Measurements from ENCODE around the gene GP2.

DNA sequence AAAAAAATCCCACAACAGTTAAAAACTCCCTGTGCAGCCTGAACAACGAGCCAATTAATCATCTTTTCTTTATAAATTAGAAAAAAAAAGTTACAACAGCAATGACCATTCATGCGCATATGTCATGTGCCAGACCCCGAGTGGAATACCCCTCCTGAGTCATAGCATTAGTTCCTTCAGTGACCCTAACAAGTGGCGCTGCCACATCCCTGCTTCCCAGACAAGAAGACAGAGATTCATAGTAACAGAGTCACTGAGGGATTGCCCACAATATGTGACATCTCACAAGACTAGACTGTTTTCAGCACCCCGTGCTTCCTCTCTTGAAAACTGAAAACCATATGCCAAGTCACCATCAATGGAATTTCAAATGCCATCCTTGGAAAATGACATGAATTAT is 17.3 kb upstream of the GP2 start:
- TF ChIP-seq, protein P1, sequence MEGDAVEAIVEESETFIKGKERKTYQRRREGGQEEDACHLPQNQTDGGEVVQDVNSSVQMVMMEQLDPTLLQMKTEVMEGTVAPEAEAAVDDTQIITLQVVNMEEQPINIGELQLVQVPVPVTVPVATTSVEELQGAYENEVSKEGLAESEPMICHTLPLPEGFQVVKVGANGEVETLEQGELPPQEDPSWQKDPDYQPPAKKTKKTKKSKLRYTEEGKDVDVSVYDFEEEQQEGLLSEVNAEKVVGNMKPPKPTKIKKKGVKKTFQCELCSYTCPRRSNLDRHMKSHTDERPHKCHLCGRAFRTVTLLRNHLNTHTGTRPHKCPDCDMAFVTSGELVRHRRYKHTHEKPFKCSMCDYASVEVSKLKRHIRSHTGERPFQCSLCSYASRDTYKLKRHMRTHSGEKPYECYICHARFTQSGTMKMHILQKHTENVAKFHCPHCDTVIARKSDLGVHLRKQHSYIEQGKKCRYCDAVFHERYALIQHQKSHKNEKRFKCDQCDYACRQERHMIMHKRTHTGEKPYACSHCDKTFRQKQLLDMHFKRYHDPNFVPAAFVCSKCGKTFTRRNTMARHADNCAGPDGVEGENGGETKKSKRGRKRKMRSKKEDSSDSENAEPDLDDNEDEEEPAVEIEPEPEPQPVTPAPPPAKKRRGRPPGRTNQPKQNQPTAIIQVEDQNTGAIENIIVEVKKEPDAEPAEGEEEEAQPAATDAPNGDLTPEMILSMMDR (IDR thresholded peaks at IDR 0.05; ENCODE audit: low read depth, low read length, missing input control): no peak
- TF ChIP-seq RXRA (IDR thresholded peaks at IDR 0.05) (no peak), JUND (IDR thresholded peaks at IDR 0.05) (no peak), TAF1 (conservative IDR thresholded peaks at IDR 0.05) (no peak), HNF4A (conservative IDR thresholded peaks at IDR 0.05) (no peak), RAD21 (IDR thresholded peaks at IDR 0.05) (no peak), FOXA1 (IDR thresholded peaks at IDR 0.05) (no peak)
- TF ChIP-seq, protein P2, sequence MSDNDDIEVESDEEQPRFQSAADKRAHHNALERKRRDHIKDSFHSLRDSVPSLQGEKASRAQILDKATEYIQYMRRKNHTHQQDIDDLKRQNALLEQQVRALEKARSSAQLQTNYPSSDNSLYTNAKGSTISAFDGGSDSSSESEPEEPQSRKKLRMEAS (IDR thresholded peaks at IDR 0.05): no peak
- TF ChIP-seq, protein P3, sequence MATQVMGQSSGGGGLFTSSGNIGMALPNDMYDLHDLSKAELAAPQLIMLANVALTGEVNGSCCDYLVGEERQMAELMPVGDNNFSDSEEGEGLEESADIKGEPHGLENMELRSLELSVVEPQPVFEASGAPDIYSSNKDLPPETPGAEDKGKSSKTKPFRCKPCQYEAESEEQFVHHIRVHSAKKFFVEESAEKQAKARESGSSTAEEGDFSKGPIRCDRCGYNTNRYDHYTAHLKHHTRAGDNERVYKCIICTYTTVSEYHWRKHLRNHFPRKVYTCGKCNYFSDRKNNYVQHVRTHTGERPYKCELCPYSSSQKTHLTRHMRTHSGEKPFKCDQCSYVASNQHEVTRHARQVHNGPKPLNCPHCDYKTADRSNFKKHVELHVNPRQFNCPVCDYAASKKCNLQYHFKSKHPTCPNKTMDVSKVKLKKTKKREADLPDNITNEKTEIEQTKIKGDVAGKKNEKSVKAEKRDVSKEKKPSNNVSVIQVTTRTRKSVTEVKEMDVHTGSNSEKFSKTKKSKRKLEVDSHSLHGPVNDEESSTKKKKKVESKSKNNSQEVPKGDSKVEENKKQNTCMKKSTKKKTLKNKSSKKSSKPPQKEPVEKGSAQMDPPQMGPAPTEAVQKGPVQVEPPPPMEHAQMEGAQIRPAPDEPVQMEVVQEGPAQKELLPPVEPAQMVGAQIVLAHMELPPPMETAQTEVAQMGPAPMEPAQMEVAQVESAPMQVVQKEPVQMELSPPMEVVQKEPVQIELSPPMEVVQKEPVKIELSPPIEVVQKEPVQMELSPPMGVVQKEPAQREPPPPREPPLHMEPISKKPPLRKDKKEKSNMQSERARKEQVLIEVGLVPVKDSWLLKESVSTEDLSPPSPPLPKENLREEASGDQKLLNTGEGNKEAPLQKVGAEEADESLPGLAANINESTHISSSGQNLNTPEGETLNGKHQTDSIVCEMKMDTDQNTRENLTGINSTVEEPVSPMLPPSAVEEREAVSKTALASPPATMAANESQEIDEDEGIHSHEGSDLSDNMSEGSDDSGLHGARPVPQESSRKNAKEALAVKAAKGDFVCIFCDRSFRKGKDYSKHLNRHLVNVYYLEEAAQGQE (IDR thresholded peaks at IDR 0.05): no peak

All from liver (tissue), 3 donors.